K562 (cell line): ENCODE data around the gene SLC39A7. TPM values are rescaled to one million over a fixed set of nuclear protein-coding genes. Genes with fewer than 3 reads are reported as not detected.

Experiments used
- BRCA1 ChIP-seq, 2 experiments: fragments of 450-650 bp in 1 of 2; sonication (generic) in 1 of 2; formaldehyde crosslinking in 1 of 2; IDR thresholded peaks; 2 replicates each; pipeline versions ENCODE4 v1.5.0 to v1.6.1; 2017 to 2020; ENCODE audit warnings: mild to moderate bottlenecking in 1 of 2, missing genetic modification reagents in 1 of 2
- CBX3 ChIP-seq, 2 experiments: IDR thresholded peaks; 1 replicate in 1 of 2; 2 replicates in 1 of 2; pipeline ENCODE4 v1.6.1; 2012; ENCODE audit warnings: inconsistent platforms in 2 of 2, low read length in 2 of 2, borderline replicate concordance in 1 of 2, control low read depth in 1 of 2
- CHD1 ChIP-seq: fragments of 200-600 bp; sonication (generic); IDR thresholded peaks from one replicate; pipeline ENCODE4 v1.6.1; 2012; ENCODE audit warnings: mild to moderate bottlenecking, moderate library complexity, low read length, inconsistent platforms
- DACH1 ChIP-seq: fragments of 450-650 bp; IDR thresholded peaks from 2 replicates; pipeline ENCODE4 v1.6.1; 2018; ENCODE audit not compliant: partially characterized antibody
- DNMT1 ChIP-seq: fragments of 450-650 bp; IDR thresholded peaks from 2 replicates; pipeline ENCODE4 v1.6.1; 2016; ENCODE audit warnings: antibody characterized with exemption, mild to moderate bottlenecking
- EP300 ChIP-seq: IDR thresholded peaks from 2 replicates; pipeline ENCODE4 v1.6.1; 2012; ENCODE audit warnings: low read length, improper control_type of control experiment
- GABPB1 ChIP-seq: sonication (generic); formaldehyde crosslinking; IDR thresholded peaks from 2 replicates; pipeline ENCODE4 v1.8.0; 2022; ENCODE audit warnings: mild to moderate bottlenecking, missing genetic modification reagents
- HCFC1 ChIP-seq: IDR thresholded peaks from 2 replicates; pipeline ENCODE4 v1.6.1; 2012; ENCODE audit warnings: low read depth, low read length, improper control_type of control experiment
- HDAC8 ChIP-seq: fragments of 450-650 bp; IDR thresholded peaks from 2 replicates; pipeline ENCODE4 v1.6.1; 2016; ENCODE audit warnings: mild to moderate bottlenecking, missing genetic modification characterization, moderate library complexity, missing compliant biosample characterization
- KAT7 ChIP-seq: sonication (generic); formaldehyde crosslinking; IDR thresholded peaks from 2 replicates; pipeline ENCODE4 v1.8.0; 2022; ENCODE audit warnings: missing genetic modification reagents, mild to moderate bottlenecking, borderline replicate concordance
- MCM7 ChIP-seq, 2 experiments: fragments of 450-650 bp; IDR thresholded peaks; 2 replicates each; pipeline ENCODE4 v1.6.1; 2016 to 2018
- PHF21A ChIP-seq: fragments of 450-650 bp; IDR thresholded peaks from 2 replicates; pipeline ENCODE4 v1.6.1; 2017; ENCODE audit warnings: low read depth, borderline replicate concordance
- POLR2B ChIP-seq: fragments of 450-650 bp; IDR thresholded peaks from 2 replicates; pipeline ENCODE4 v1.6.1; 2018; ENCODE audit warnings: low read depth; ENCODE audit not compliant: partially characterized antibody
- PPARD ChIP-seq: fragments of 250-450 bp; sonication (Bioruptor Pico); IDR thresholded peaks from 2 replicates; pipeline ENCODE4 v1.8.0; 2022; ENCODE audit warnings: inconsistent platforms, mild to moderate bottlenecking, moderate library complexity
- RAD21 ChIP-seq, 2 experiments: fragments of 250-450 bp in 1 of 2; fragments of 450-650 bp in 1 of 2; sonication (Bioruptor Pico) in 1 of 2; formaldehyde crosslinking in 1 of 2; IDR thresholded peaks in 1 of 2; conservative IDR thresholded peaks in 1 of 2; 2 replicates each; pipeline versions ENCODE4 v1.4.0 to v1.8.0; 2020 to 2022; ENCODE audit warnings: mild to moderate bottlenecking in 2 of 2, moderate library complexity in 1 of 2
- SIN3A ChIP-seq, 2 experiments: fragments of 150-350 bp in 1 of 2; IDR thresholded peaks; 2 replicates each; pipeline ENCODE4 v1.6.1; 2011 to 2016; ENCODE audit warnings: borderline replicate concordance in 2 of 2, low read depth in 2 of 2, low read length in 2 of 2, mild to moderate bottlenecking in 2 of 2, moderate library complexity in 2 of 2; ENCODE audit not compliant: control insufficient read depth in 1 of 2
- SMAD4 ChIP-seq: fragments of 250-450 bp; sonication (Bioruptor Pico); conservative IDR thresholded peaks from 2 replicates; pipeline ENCODE4 v1.8.0; 2021; ENCODE audit warnings: inconsistent platforms, mild to moderate bottlenecking, moderate library complexity
- SMARCA5 ChIP-seq: fragments of 450-650 bp; IDR thresholded peaks from 2 replicates; pipeline ENCODE4 v1.6.1; 2016
- SMC3 ChIP-seq: conservative IDR thresholded peaks from 2 replicates; pipeline ENCODE4 v1.6.1; 2011; ENCODE audit warnings: low read depth, low read length, improper control_type of control experiment; ENCODE audit not compliant: insufficient read depth
- ZBTB7A ChIP-seq: IDR thresholded peaks from 2 replicates; pipeline ENCODE4 v1.6.1; 2011; ENCODE audit warnings: low read depth, mild to moderate bottlenecking, low read length, moderate library complexity, borderline replicate concordance; ENCODE audit not compliant: control insufficient read depth
- ZNF143 ChIP-seq: sonication (generic); formaldehyde crosslinking; IDR thresholded peaks from 2 replicates; pipeline ENCODE4 v1.9.0; 2022; ENCODE audit warnings: mild to moderate bottlenecking, missing genetic modification reagents
- polyA plus RNA-seq, 8 experiments: library from polyadenylated mRNA; depleted of rRNA in 4 of 8; stranded (reverse) in 5 of 8; unstranded in 3 of 8; fragments of >200 nt; fragmentation: Nextera tagmentation in 2 of 8; fragmentation: Illumina TruSeq in 1 of 8; extraction: Ambion mirVana in 2 of 8; extraction: Trizol in 1 of 8; gene quantifications; 2 replicates each; pipeline versions ENCODE4 v1.2.1 to v1.2.3, GENCODE V29; 2011 to 2014; ENCODE audit warnings: inconsistent platforms in 1 of 8, missing spikeins in 1 of 8
- total RNA-seq, 7 experiments: library from RNA; depleted of rRNA in 6 of 7; stranded (reverse); fragments of >200 nt in 6 of 7; fragmentation: Illumina TruSeq in 2 of 7; extraction: Trizol in 2 of 7; gene quantifications; 2 replicates each; pipeline versions ENCODE4 v1.2.1 to v1.2.3, GENCODE V29; 2011 to 2021; ENCODE audit warnings: low replicate concordance in 1 of 7
- TF ChIP-seq, protein P1 (sequence below): fragments of 450-650 bp; IDR thresholded peaks from 2 replicates; pipeline ENCODE4 v1.6.1; 2017; ENCODE audit warnings: antibody characterized with exemption
- TF ChIP-seq, protein P2 (sequence below): fragments of 450-650 bp; IDR thresholded peaks from 2 replicates; pipeline ENCODE4 v1.6.1; 2018; ENCODE audit warnings: mild to moderate bottlenecking, low read depth; ENCODE audit not compliant: partially characterized antibody
- TF ChIP-seq, protein P3 (sequence below): sonication (generic); formaldehyde crosslinking; IDR thresholded peaks from 2 replicates; pipeline ENCODE4 v1.8.1; 2023; ENCODE audit warnings: mild to moderate bottlenecking, missing genetic modification reagents, moderate library complexity

The SLC39A7 gene
- total and polyA plus RNA-seq, 9 of the 15 experiments (the other 6 are each of a cell fraction or from before 2014, with no cell fraction given): 21.7 to 169 (median 121) TPM

DNA sequence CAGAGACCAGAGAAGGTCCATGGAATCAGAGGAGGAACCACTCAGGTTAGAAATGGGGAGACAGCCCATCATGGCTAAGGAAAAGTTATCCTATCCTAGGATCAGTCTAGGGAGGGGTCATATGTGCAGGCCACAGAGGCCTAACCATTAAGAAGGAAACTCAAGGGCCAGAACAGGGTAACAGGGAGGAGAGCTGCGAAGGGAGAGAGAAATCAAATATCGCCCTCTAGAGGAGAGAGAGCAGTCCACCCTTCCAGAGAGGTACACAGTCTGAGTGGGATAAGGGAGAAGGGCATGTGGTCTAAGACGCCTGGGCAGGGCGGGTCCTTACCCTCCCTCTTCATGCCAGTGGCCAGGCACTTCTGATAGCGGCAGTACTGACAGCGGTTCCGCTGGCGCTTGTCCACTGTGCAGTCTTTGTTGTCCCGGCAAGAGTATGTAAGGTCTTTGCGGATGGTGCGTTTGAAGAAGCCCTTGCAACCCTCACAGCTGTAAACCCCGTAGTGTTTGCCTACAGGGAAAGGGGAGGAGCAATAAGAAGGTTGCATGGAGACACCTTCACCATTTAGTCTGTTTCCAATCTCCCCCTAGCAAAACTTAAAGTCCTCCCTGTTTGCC, 3.1 kb upstream of the SLC39A7 start (continued):
- TF ChIP-seq, protein P1, sequence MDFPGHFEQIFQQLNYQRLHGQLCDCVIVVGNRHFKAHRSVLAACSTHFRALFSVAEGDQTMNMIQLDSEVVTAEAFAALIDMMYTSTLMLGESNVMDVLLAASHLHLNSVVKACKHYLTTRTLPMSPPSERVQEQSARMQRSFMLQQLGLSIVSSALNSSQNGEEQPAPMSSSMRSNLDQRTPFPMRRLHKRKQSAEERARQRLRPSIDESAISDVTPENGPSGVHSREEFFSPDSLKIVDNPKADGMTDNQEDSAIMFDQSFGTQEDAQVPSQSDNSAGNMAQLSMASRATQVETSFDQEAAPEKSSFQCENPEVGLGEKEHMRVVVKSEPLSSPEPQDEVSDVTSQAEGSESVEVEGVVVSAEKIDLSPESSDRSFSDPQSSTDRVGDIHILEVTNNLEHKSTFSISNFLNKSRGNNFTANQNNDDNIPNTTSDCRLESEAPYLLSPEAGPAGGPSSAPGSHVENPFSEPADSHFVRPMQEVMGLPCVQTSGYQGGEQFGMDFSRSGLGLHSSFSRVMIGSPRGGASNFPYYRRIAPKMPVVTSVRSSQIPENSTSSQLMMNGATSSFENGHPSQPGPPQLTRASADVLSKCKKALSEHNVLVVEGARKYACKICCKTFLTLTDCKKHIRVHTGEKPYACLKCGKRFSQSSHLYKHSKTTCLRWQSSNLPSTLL: no peak
- TF ChIP-seq EP300 (0 out of 2 replicates have a peak, but pooled peaks have one; percentile 9), MCM7 (IDR thresholded peaks at IDR 0.05) (no peak), HCFC1 (peak; percentile 36; the same call in 1 of the 2 replicates), SMARCA5 (no peak), POLR2B (no peak), CHD1 (no peak), DNMT1 (no peak), PHF21A (no peak), CBX3 (IDR thresholded peaks at IDR 0.05; ENCODE audit: borderline replicate concordance in 1 of 2, low read length in 2 of 2) (no peak), GABPB1 (0 out of 2 replicates have a peak, but pooled peaks have one; percentile 38), RAD21 (CRISPR knock-in tag; conservative IDR thresholded peaks at IDR 0.05 in 1 of 2, IDR thresholded peaks at IDR 0.05 in 1 of 2) (peak; percentile 52 to 72), ZNF143 (no peak; the same call in 1 of the 2 replicates), HDAC8 (tag) (no peak), KAT7 (no peak), DACH1 (peak; percentile 22), SMC3 (peak; percentile 26; the same call in 1 of the 2 replicates), SIN3A (IDR thresholded peaks at IDR 0.05; ENCODE audit: borderline replicate concordance in 2 of 2, control insufficient read depth in 1 of 2, low read depth in 2 of 2, low read length in 2 of 2) (0 out of 4 replicates have a peak, but pooled peaks of 1 of the 2 experiments have one; percentile 58), ZBTB7A (peak; percentile 17; the same call in 1 of the 2 replicates), SMAD4 (CRISPR knock-in tag) (0 out of 2 replicates have a peak, but pooled peaks have one; percentile 36), PPARD (CRISPR knock-in tag) (no peak), BRCA1 (IDR thresholded peaks at IDR 0.05) (no peak), BRCA1 (CRISPR knock-in tag; IDR thresholded peaks at IDR 0.05) (no peak)
- TF ChIP-seq, protein P2, sequence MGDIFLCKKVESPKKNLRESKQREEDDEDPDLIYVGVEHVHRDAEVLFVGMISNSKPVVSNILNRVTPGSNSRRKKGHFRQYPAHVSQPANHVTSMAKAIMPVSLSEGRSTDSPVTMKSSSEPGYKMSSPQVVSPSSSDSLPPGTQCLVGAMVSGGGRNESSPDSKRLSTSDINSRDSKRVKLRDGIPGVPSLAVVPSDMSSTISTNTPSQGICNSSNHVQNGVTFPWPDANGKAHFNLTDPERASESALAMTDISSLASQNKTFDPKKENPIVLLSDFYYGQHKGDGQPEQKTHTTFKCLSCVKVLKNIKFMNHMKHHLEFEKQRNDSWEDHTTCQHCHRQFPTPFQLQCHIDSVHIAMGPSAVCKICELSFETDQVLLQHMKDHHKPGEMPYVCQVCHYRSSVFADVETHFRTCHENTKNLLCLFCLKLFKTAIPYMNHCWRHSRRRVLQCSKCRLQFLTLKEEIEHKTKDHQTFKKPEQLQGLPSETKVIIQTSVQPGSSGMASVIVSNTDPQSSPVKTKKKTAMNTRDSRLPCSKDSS: no peak
- TF ChIP-seq, protein P3, sequence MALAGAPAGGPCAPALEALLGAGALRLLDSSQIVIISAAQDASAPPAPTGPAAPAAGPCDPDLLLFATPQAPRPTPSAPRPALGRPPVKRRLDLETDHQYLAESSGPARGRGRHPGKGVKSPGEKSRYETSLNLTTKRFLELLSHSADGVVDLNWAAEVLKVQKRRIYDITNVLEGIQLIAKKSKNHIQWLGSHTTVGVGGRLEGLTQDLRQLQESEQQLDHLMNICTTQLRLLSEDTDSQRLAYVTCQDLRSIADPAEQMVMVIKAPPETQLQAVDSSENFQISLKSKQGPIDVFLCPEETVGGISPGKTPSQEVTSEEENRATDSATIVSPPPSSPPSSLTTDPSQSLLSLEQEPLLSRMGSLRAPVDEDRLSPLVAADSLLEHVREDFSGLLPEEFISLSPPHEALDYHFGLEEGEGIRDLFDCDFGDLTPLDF: no peak
